GM12801 (cell line): Measurements from ENCODE around the gene GPATCH2L.

Experiments used
- TF ChIP-seq, protein P1 (sequence below): IDR thresholded peaks from one replicate; pipeline ENCODE4 v1.5.1; 2011; ENCODE audit warnings: control low read depth; ENCODE audit not compliant: insufficient read length; ENCODE audit errors: extremely low read depth

GPATCH2L gene

DNA sequence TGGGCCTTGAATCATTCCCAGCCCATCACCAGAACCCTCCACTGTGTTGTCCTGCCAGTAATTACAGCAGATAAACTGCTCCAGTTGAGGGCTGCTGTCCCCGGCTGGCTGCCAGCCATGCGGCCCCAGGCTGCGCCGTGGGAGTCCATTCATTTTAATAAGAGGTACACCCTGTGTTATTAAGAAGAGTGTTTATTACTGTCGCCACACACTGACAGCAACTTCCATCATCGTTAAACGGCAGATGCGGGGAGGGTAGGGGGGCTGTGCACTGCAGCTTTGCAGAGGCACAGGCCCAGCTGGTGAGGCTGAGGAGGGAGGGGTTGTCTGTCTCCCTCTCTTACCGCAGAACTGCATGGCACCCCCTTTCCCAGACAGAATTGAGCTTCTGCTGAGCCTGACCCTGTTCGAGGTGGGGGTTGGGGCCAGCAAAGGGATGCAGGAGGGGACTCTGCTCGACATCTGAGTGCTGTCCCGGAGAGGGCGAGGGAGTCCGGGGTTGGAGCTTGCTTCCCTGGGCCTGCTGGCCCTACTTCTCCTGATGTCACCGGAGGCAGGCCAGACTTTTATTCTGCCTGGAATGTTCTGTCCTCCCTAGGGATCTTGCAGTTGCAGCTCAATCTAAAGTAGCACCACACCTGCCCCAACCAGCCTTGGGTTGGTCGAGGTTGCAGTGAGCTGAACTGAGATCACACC lies 33.8 kb upstream of the GPATCH2L start:
- TF ChIP-seq, protein P1, sequence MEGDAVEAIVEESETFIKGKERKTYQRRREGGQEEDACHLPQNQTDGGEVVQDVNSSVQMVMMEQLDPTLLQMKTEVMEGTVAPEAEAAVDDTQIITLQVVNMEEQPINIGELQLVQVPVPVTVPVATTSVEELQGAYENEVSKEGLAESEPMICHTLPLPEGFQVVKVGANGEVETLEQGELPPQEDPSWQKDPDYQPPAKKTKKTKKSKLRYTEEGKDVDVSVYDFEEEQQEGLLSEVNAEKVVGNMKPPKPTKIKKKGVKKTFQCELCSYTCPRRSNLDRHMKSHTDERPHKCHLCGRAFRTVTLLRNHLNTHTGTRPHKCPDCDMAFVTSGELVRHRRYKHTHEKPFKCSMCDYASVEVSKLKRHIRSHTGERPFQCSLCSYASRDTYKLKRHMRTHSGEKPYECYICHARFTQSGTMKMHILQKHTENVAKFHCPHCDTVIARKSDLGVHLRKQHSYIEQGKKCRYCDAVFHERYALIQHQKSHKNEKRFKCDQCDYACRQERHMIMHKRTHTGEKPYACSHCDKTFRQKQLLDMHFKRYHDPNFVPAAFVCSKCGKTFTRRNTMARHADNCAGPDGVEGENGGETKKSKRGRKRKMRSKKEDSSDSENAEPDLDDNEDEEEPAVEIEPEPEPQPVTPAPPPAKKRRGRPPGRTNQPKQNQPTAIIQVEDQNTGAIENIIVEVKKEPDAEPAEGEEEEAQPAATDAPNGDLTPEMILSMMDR: no peak

- TF ChIP-seq, protein P1: no peak
These were observed 33.1 kb upstream of the GPATCH2L start for GRCh38 chr14:76118594-76118993.

DNA sequence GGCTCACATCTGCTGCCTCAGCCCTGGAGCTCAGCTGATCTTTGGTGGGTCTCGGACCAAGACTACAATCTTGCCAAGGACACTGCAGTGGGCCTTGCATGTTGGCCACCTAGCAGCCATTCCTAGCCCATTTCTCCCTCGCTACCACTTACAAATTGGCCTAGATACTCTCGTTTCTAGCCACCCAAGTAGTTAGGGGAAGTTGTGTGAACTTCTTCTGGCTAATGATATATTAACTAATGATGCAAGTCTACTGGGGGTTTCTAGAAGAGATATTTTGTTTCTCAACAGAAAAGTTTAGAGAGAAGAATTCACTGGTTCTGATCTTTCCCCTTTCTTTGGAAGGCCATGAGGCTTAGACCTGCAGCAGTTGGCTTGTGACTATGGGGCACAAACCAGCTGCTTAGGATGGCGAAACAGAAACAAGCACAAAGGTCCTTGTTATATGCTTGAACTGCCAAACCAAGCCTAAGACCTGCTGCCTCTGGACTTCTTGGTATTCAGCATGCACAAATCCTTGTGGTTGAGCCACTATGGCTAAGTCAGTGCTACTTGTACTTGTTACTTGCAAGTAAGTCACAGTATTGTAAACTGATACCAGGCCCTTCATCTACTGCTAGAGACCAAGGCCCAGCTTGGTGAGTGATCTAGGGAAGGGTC lies 30.5 kb upstream of the GPATCH2L start:
- TF ChIP-seq, protein P1: no peak

DNA sequence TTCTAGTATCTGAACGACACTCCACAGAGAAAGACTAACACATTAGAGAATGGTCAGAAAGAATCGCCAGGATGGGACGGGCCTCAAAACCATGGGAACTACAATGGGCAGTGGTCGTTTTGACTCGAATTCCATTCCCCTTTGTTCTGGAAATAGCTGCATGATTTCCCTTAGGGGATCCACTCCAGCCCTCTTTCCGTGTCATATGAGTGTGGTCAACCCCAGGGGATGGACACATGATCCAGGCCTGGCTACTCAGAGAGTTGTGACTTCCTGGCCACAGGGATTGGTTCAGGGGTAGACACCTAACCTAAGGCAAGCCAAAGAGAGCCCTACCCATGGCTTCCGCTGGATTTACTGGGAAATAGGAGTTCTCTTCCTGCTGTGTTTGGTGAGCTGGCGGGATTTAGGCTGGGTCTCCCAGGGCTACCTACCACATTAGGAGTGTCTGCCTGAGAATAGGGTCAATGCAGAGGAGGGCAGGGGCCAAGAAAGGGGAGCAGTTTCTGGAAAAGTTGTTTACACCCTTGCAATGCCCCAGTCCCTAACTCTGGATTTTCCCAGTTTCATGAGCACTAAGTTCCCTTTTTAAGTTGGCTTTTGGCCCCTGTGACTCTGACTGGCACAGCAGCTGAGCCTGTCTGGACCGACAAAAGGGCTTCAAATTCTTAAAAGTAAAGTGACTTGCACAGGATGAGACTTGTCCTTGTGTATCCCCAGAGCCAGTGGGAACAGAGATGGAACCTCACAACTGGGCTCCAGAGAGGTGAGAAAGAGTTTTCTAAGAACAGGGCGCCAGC lies 28.1 kb upstream of the GPATCH2L start:
- TF ChIP-seq, protein P1: no peak

GRCh38 chr14:76125511-76125910 lies 26.2 kb upstream of the GPATCH2L start:
- TF ChIP-seq, protein P1: no peak

- TF ChIP-seq, protein P1: no peak
These were observed 25.6 kb upstream of the GPATCH2L start for GRCh38 chr14:76126076-76126475.

DNA sequence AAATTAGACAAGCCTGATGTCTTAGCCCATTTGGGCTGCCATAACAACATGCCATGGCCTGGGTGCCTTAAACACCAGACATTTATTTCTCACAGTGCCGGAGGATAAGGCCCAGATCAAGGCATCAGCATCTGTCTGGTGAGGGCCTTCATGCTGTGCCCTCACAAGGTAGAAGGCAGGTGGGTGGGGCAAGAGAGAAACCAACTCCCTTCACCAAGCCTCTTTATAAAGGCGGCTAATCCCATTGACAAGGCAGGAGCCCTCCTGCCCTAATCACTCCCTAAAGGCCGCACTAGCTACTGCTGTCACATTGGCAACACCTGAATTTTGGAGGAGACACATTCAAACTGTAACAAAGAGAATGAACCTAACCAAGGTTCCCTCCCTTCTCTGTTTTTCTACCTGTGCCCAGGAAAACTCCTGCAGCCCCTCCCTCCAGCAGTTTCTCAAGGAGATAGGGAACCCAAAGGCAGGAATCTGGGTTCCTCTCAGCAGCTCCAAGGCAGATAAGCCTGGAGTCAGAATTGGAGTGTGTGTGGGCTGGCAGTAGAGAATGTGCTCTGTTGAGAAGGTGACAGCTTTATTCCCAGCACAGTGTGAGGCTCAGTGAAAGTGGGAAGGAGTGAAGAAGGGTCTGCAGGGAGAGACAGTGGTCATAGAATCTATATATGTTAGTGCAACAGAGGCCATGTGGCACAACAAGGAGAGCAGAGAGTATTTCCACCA lies 21.7 kb upstream of the GPATCH2L start:
- TF ChIP-seq, protein P1: no peak
